ENCODE data around the gene GAB2. TPM values are rescaled to one million over a fixed set of nuclear protein-coding genes. Genes with fewer than 3 reads are reported as not detected.

The GAB2 gene
- total RNA-seq, 2 donors from 2014 or later = 6.5 to 11.4 TPM

DNA sequence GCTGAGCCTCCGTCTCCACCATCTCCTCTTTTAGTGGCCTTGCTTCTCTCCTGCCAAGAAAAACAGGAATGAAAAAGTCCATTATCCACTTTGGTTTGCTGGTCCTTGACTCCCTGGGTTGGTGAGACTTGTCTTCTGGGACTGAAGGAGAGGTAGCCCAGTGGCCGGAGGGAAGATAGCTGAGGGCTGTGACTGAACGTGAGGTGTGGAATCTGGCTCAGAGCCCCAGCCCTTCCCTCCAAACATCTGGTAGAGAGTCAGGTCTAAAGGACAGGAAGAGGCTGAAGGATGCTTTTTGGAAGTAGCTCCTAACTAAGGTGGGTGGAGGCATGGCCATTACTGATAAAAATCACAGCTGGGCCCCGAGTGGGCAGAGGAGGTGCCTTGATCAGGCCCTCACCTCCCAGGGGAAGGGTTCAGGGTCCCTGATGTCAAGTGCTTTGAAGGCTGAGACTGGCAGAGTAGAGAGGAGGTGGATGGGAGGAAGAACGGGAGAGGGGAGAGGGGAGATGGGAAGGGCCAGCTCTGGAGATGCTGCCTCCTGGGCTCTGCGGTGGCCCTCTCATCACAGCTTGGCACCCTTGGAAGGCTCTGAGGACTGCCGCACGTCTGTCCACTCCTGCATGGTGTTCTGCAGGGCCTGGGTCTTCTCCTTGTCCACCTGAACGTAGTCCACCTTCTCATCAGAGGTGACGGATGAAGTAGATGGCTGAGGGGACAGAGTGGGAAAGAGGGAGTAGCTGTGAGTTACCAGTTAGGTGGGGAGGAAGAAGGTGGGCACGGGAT is 198.7 kb downstream of the GAB2 start:
- H3K4me1 Mint-ChIP-seq = no peaks in the 10 kb centered on the region

DNA sequence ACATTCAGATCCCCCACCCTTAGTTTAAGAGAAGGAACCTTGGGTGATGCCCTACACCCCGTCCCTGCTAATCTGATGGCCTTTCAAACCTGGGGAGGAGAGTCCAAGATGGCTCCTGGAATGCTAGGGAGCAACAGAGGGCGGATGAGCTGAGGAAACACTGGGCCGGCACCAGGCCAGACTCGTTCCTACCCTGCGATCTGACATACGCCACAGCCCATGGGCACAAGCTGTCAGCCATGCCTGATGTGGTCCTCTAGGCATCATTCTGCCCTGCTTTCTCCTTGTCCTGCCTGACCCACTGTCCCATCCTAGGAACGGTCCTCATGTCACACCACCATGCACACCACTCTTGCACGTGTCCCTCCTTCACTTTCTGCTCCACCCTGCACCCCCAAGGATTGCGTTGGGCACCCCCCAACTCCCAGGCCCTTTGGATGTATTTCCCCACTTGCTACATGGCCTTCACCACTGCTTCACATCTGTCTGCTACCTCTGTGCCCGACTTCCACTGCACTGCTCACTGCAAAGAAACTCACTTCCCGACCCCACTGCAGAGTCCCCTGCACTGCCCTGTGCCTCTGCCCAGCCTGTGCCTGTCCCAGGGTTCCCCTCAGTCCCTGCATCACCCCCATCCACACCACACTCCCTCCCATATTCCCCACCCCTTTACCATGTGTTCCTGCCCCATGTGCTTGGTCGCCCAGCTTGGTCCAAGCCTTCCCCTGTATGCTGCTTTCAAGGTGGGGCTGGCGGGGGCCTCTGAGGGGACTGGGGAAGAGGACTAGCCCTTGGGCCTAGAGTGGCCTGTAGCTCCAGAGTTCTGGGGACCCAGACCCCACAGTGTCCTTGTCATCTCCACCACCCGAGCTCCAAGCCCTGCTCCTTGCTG is 199.7 kb downstream of the GAB2 start:
- Mint-ChIP-seq H3K36me3 (ENCODE audit: low read depth) (no peaks in the 10 kb centered on the region), H3K9me3 (no peaks in the 10 kb centered on the region), H3K4me3 (no peak overlapping the region), H3K4me1 (no peaks in the 10 kb centered on the region), H3K27ac (no peak overlapping the region), H3K27me3 (no peaks in the 10 kb centered on the region)
- no peak for ATAC-seq (replicated peaks)

More for the DNA sequence above, 198.7 kb downstream of the GAB2 start:
- H3K27ac Mint-ChIP-seq = peak overlapping the region; percentile 20
- no peaks in the 10 kb centered on the region for H3K36me3 Mint-ChIP-seq (ENCODE audit: low read depth)
- H3K4me3 Mint-ChIP-seq = no peak overlapping the region
- H3K9me3 Mint-ChIP-seq = no peaks in the 10 kb centered on the region
- no peak for ATAC-seq (replicated peaks)
- no peaks in the 10 kb centered on the region for H3K27me3 Mint-ChIP-seq

DNA sequence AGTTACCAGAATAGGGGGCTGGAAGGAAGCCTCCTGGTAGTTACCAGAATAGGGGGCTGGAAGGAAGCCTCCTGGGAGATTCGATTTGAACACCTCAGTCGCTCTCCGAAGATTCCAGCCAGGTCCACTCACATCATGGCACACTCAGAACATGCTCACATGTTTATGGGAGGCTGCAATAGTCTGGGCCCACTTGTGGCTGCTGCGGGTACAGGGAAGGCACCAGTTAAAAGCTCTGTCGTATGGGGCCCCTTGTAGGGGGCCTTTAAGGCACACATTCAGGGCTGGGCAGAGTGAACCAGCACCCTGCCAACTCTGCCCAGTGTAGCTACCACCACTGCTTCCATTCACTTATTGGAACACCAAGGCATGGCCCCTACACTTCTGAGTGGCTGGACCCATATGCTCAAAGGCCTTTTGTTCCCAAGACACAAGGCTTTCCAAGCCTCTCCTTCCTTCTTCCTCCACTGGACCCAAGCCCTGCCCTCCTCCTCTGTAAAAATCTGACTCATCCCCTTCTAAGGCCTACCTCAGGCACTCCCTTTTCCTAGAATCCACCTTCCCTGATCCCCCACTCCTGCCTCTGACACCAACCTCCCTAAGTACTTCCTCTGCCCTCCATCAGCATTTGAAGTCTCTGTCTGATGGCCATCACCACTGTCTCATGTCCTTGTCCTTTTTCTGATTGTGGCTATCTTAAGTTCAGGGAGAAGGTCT is 200.9 kb downstream of the GAB2 start:
- Mint-ChIP-seq H3K36me3 (ENCODE audit: low read depth) (no peaks in the 10 kb centered on the region), H3K27me3 (no peaks in the 10 kb centered on the region), H3K4me3 (no peak overlapping the region), H3K9me3 (no peaks in the 10 kb centered on the region), H3K27ac (peak overlapping the region; percentile 22), H3K4me1 (no peaks in the 10 kb centered on the region)
- ATAC-seq (replicated peaks) = no peak

DNA sequence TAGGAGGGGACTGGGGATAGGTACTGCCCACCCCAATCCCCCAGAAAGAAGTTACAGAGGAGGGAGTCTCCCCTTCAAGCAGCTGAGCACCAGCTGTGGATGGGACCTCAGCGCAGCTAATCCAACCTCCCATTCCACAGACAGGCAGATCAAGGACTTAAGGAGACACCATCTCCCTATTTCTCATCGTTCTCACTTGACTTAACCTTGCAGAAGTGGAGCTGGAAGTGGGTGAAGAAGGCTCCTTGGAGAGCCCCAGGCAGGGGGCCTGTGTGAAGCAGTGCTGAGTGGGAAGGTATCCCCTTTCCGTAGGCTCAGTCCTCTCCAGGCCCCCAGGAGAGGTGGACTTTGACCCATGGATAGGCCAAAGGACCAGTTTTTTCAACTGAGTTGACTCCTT is 201.6 kb downstream of the GAB2 start:
- no peak for ATAC-seq (replicated peaks)
- peaks cover 5% of the 10 kb centered on the region for H3K36me3 Mint-ChIP-seq (ENCODE audit: low read depth)
- no peak overlapping the region for H3K27ac Mint-ChIP-seq
- no peaks in the 10 kb centered on the region for H3K9me3 Mint-ChIP-seq
- no peaks in the 10 kb centered on the region for H3K27me3 Mint-ChIP-seq
- H3K4me3 Mint-ChIP-seq = no peak overlapping the region
- no peaks in the 10 kb centered on the region for H3K4me1 Mint-ChIP-seq

GRCh38 chr11:78214331-78215194 is 203.1 kb downstream of the GAB2 start:
- Mint-ChIP-seq H3K4me1 (no peaks in the 10 kb centered on the region), H3K4me3 (no peak overlapping the region), H3K27ac (no peak overlapping the region), H3K27me3 (no peaks in the 10 kb centered on the region), H3K36me3 (ENCODE audit: low read depth) (peaks cover 19% of the 10 kb centered on the region), H3K9me3 (no peaks in the 10 kb centered on the region)
- no peak for ATAC-seq (replicated peaks)

GRCh38 chr11:78213526-78214330 is 203.9 kb downstream of the GAB2 start:
- H3K9me3 Mint-ChIP-seq = no peaks in the 10 kb centered on the region
- no peak for ATAC-seq (replicated peaks)
- H3K27ac Mint-ChIP-seq = no peak overlapping the region
- no peaks in the 10 kb centered on the region for H3K4me1 Mint-ChIP-seq
- H3K4me3 Mint-ChIP-seq = no peak overlapping the region
- no peaks in the 10 kb centered on the region for H3K27me3 Mint-ChIP-seq
- H3K36me3 Mint-ChIP-seq (ENCODE audit: low read depth) = peaks cover 28% of the 10 kb centered on the region

DNA sequence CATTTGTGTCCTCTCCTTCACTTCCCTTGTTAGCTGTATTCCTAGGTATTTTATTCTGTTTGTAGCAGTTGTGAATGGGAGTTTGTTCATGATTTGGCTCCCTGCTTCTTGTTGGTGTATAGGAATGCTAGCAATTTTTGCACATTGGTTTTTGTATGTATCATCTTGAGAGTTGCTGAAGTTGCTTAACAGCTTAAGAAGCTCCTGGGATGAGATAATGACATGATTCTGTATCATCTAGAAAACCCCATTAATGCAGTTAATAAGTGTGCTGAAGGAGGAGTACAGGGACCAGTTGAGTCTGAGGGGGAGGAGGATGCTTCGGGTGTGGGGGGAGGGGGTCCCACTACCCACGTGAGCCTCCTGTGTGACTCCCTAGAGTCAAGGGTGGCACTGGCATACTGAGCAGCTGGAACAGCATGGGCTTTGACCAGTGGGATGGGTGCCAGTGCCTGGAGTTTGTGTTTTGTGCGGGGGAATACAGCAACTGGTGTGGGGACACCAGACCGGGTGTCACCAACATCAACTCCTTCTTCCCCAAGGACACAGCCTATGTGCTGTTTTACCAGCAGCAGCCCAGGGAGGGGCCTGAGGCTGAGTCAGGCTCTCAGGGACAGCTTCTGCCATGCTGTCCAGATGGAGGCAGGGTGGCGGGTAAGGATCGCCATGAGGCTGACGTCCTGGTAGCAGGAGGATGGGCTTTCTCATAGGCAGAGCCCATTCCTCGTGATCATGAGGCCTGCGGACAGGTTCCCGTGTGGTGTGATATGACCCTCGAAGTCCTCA is 204.8 kb downstream of the GAB2 start:
- Mint-ChIP-seq H3K4me1 (no peaks in the 10 kb centered on the region), H3K9me3 (no peaks in the 10 kb centered on the region), H3K27ac (no peak overlapping the region), H3K4me3 (no peak overlapping the region), H3K27me3 (no peaks in the 10 kb centered on the region), H3K36me3 (ENCODE audit: low read depth) (peaks cover 28% of the 10 kb centered on the region)
- ATAC-seq (replicated peaks) = no peak

DNA sequence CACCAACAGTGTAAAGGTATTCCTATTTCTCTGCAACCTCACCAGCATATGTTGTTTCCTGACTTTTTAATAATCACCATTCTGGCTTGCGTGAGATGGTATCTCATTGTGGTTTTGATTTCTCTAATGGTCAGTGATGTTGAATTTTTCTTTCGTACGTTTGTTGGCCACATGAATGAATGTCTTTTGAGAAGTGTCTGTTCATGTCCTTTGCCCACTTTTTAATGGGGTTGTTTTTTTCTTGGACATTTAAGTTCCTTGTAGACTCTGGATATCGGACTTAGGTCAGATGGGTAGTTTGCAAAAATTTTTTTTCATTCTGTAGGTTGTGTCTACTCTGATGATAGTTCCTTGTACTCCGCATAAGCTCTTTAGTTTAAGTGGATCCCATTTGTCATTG is 206.1 kb downstream of the GAB2 start:
- H3K4me3 Mint-ChIP-seq = no peak overlapping the region
- ATAC-seq (replicated peaks) = no peak
- H3K27me3 Mint-ChIP-seq = no peaks in the 10 kb centered on the region
- H3K4me1 Mint-ChIP-seq = no peaks in the 10 kb centered on the region
- peaks cover 28% of the 10 kb centered on the region for H3K36me3 Mint-ChIP-seq (ENCODE audit: low read depth)
- no peak overlapping the region for H3K27ac Mint-ChIP-seq
- no peaks in the 10 kb centered on the region for H3K9me3 Mint-ChIP-seq

- H3K27ac Mint-ChIP-seq = no peak overlapping the region
- no peak overlapping the region for H3K4me3 Mint-ChIP-seq
- H3K9me3 Mint-ChIP-seq = no peaks in the 10 kb centered on the region
- H3K4me1 Mint-ChIP-seq = no peaks in the 10 kb centered on the region
- peaks cover 28% of the 10 kb centered on the region for H3K36me3 Mint-ChIP-seq (ENCODE audit: low read depth)
- no peaks in the 10 kb centered on the region for H3K27me3 Mint-ChIP-seq
- ATAC-seq (replicated peaks) = no peak
Observed at GRCh38 chr11:78210000-78210608, 207.5 kb downstream of the GAB2 start.

GRCh38 chr11:78209478-78209877 is 208.1 kb downstream of the GAB2 start:
- no peak for ATAC-seq (replicated peaks)
- H3K36me3 Mint-ChIP-seq (ENCODE audit: low read depth) = peaks cover 28% of the 10 kb centered on the region
- H3K9me3 Mint-ChIP-seq = no peaks in the 10 kb centered on the region
- H3K27ac Mint-ChIP-seq = no peak overlapping the region
- peaks cover 4% of the 10 kb centered on the region for H3K4me1 Mint-ChIP-seq
- no peak overlapping the region for H3K4me3 Mint-ChIP-seq
- no peaks in the 10 kb centered on the region for H3K27me3 Mint-ChIP-seq

DNA sequence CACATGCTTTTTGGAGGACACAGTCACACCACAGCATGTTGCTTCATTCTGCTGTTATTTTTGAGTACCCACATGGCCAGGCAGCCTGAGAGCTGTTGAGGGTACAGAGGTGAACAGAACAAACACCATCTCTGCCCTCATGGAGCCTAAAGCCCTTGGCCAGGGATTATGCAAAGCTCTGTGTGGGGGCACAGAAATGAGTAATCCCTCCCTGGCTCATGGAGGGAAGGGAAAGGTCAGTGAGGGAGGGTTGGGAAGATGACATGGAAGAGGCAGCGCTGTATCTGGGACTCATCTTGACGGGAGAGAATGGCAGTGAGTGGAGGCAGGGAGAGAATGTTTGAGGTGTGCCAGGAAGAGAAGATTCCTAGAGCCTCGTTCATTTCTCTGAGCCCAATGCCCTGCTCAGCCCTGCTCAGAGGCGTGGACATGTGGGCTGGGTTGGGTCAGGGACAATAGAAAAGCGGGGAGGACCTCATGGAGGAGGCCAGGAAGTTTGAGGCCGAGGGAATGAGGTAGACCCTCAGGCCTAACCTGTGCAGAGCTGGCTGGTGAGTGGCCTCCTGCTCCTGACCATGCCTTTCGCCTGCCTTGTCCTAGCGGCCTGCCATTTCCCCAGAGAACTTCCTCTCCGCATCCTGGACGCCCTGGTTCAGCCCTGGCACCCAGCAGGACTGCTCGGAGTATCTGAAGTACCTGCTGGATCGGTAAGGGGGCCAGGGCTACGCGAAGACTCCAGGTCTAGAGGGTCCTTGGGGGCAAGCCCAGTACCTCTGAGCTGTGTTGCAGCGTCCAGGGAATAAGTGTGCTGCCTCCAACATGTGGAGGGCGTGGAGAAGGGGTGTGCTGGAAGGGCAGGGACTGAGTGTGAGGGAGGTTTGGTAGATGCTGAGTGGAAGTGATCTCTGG is 209.1 kb downstream of the GAB2 start:
- no peak overlapping the region for H3K27ac Mint-ChIP-seq
- H3K4me3 Mint-ChIP-seq = no peak overlapping the region
- H3K36me3 Mint-ChIP-seq (ENCODE audit: low read depth) = peaks cover 28% of the 10 kb centered on the region
- no peaks in the 10 kb centered on the region for H3K9me3 Mint-ChIP-seq
- peaks cover 5% of the 10 kb centered on the region for H3K4me1 Mint-ChIP-seq
- no peaks in the 10 kb centered on the region for H3K27me3 Mint-ChIP-seq
- no peak for ATAC-seq (replicated peaks)
